K562 (cell line): Measurements from ENCODE around the gene SLC22A7. TPM values are rescaled to one million over a fixed set of nuclear protein-coding genes. Genes with fewer than 3 reads are reported as not detected.

Experiments
- ATAC-seq: fragments of 200-7000 bp; cut with Tn5 transposase; 3 replicates; pipeline ENCODE4 v1.9.1; 2020; ENCODE audit warnings: moderate library complexity
- BruUV-seq: library from RNA; stranded (reverse); fragments of 400-500 nt; replicated peaks from 2 replicates; lab custom pipeline; 2021; lab: Mats Ljungman, UMichigan
- CTCF ChIA-PET: fragments of 300-600 bp; formaldehyde crosslinking; extraction: SDS; loops from one replicate; lab custom pipeline; 2021; ENCODE audit warnings: low intra/inter-chr PET ratio; lab: Yijun Ruan, JAX
- POLR2A ChIA-PET: fragments of 300-600, 350-650 bp; sonication (Branson Sonifier 250); formaldehyde crosslinking; extraction: SDS; loops from one replicate; lab custom pipeline; 2021; ENCODE audit warnings: antibody characterized with exemption, inconsistent platforms; lab: Yijun Ruan, JAX
- DNase-seq, 4 experiments: peaks; one replicate each; pipeline versions ENCODE4 v3.0.0 to v3.0.0-alpha.2; 2011 to 2018; ENCODE audit warnings: low spot score in 3 of 4, mixed read lengths in 3 of 4; ENCODE audit errors: extremely low read depth in 1 of 4
- FAIRE-seq: peaks from 2 replicates; lab custom pipeline; 2011; peaks lifted over from hg19 to GRCh38; lab: Jason Lieb, UNC
- H2AFZ ChIP-seq: 2 replicates; pipeline ENCODE4 v1.6.0; 2011; ENCODE audit warnings: low read depth, low read length, control low read depth, inconsistent platforms
- H3K27ac ChIP-seq: fragments of 200-600 bp; 3 replicates; pipeline ENCODE4 v1.8.0; 2011; ENCODE audit warnings: low read depth, mild to moderate bottlenecking, control low read depth, inconsistent platforms, low read length, moderate library complexity, mixed read lengths; ENCODE audit errors: extremely low read depth
- H3K27me3 ChIP-seq, 2 experiments: fragments of 300-600 bp in 1 of 2; 2 replicates in 1 of 2; 3 replicates in 1 of 2; pipeline versions ENCODE4 v1.6.0 to v1.8.0; 2011; ENCODE audit warnings: inconsistent platforms in 2 of 2, low read length in 2 of 2, mild to moderate bottlenecking in 1 of 2, mixed read lengths in 1 of 2, moderate library complexity in 1 of 2; ENCODE audit not compliant: control insufficient read depth in 2 of 2, insufficient read depth in 2 of 2
- H3K36me3 ChIP-seq: fragments of 300-600 bp; 3 replicates; pipeline ENCODE4 v1.8.0; 2011; ENCODE audit warnings: mild to moderate bottlenecking, low read length, inconsistent platforms; ENCODE audit not compliant: control insufficient read depth, insufficient read depth
- H3K4me1 ChIP-seq, 2 experiments: fragments of 200-600 bp in 1 of 2; replicated peaks in 1 of 2; 2 replicates in 1 of 2; 3 replicates in 1 of 2; pipeline versions ENCODE4 v1.5.1 to v1.8.0; 2011; ENCODE audit warnings: inconsistent platforms in 2 of 2, low read length in 2 of 2, mild to moderate bottlenecking in 1 of 2, mixed read lengths in 1 of 2, moderate library complexity in 1 of 2; ENCODE audit not compliant: control insufficient read depth in 2 of 2, insufficient read depth in 2 of 2
- H3K4me2 ChIP-seq: 2 replicates; pipeline ENCODE4 v1.6.1; 2011; ENCODE audit warnings: low read length, control low read depth, inconsistent platforms, mixed read lengths; ENCODE audit not compliant: insufficient read depth
- H3K4me3 ChIP-seq: fragments of 200-600 bp; sonication (generic), shearing (Covaris generic); 2 replicates; pipeline ENCODE4 v1.5.1; 2016; ENCODE audit warnings: control low read depth, inconsistent platforms
- H3K79me2 ChIP-seq: fragments of 200-600 bp; 3 replicates; pipeline ENCODE4 v1.8.0; 2011; ENCODE audit warnings: low read length, inconsistent platforms; ENCODE audit not compliant: control insufficient read depth, insufficient read depth
- H3K9ac ChIP-seq, 2 experiments: 2 replicates each; pipeline versions ENCODE4 v1.6.0 to v1.6.1; 2011; ENCODE audit warnings: low read depth in 2 of 2, low read length in 2 of 2, control low read depth in 1 of 2, inconsistent platforms in 1 of 2, mild to moderate bottlenecking in 1 of 2, mixed read lengths in 1 of 2; ENCODE audit not compliant: insufficient read depth in 1 of 2
- H3K9me1 ChIP-seq: one replicate; pipeline ENCODE4 v1.6.0; 2011; ENCODE audit warnings: inconsistent platforms, mild to moderate bottlenecking, low read length, moderate library complexity; ENCODE audit not compliant: control insufficient read depth, insufficient read depth
- H3K9me3 ChIP-seq: replicated peaks from 2 replicates; pipeline ENCODE4 v1.5.1; 2011; ENCODE audit warnings: low read depth, low read length, inconsistent platforms; ENCODE audit not compliant: control insufficient read depth, insufficient read depth
- H4K20me1 ChIP-seq: replicated peaks from 2 replicates; pipeline ENCODE4 v1.6.1; 2011; ENCODE audit warnings: low read length, inconsistent platforms, mixed read lengths; ENCODE audit not compliant: control insufficient read depth, insufficient read depth
- ATF1 ChIP-seq, 2 experiments: fragments of 450-650 bp in 1 of 2; IDR thresholded peaks; 2 replicates each; pipeline ENCODE4 v1.6.1; 2016; ENCODE audit warnings: missing compliant biosample characterization in 1 of 2, missing genetic modification characterization in 1 of 2
- CSDE1 ChIP-seq, 2 experiments: fragments of 450-650 bp; IDR thresholded peaks; 2 replicates each; pipeline ENCODE4 v1.6.1; 2016; ENCODE audit warnings: mild to moderate bottlenecking in 1 of 2
- E2F3 ChIP-seq: fragments of 250-450 bp; sonication (Bioruptor Pico); IDR thresholded peaks from 2 replicates; pipeline ENCODE4 v1.4.0; 2020; ENCODE audit warnings: mild to moderate bottlenecking
- ELF4 ChIP-seq: fragments of 450-650 bp; formaldehyde crosslinking; IDR thresholded peaks from 2 replicates; pipeline ENCODE4 v1.4.0; 2022; ENCODE audit warnings: missing genetic modification characterization
- GABPA ChIP-seq: fragments of 200-800 bp; sonication (Bioruptor generic); conservative IDR thresholded peaks from 2 replicates; pipeline ENCODE4 v1.6.1; 2016; ENCODE audit warnings: low read depth, missing genetic modification characterization, missing compliant biosample characterization
- IRF2 ChIP-seq: sonication (generic); formaldehyde crosslinking; IDR thresholded peaks from 2 replicates; pipeline ENCODE4 v1.8.1; 2022; ENCODE audit warnings: mild to moderate bottlenecking, missing genetic modification reagents
- NBN ChIP-seq: fragments of 450-650 bp; IDR thresholded peaks from 2 replicates; pipeline ENCODE4 v1.6.1; 2016; ENCODE audit warnings: low read depth, mild to moderate bottlenecking
- SRSF3 ChIP-seq: fragments of 200-400 bp; formaldehyde crosslinking; IDR thresholded peaks from 2 replicates; pipeline ENCODE4 v1.6.1; 2016; ENCODE audit warnings: mild to moderate bottlenecking, low read length, moderate library complexity; ENCODE audit not compliant: insufficient read depth
- ZHX1 ChIP-seq: fragments of 150-350 bp; conservative IDR thresholded peaks from 2 replicates; pipeline ENCODE4 v1.6.1; 2014; ENCODE audit warnings: low read length
- ZNF431 ChIP-seq: sonication (generic); formaldehyde crosslinking; IDR thresholded peaks from 2 replicates; pipeline ENCODE4 v1.8.0; 2022; ENCODE audit warnings: mild to moderate bottlenecking, missing genetic modification reagents
- ZNF77 ChIP-seq: fragments of 250-450 bp; sonication (Bioruptor Pico); IDR thresholded peaks from 2 replicates; pipeline ENCODE4 v1.5.0; 2020
- WGBS: fragments of 100-300 bp; shearing (Covaris generic); methylation state at CpG from one replicate; pipeline ENCODE4 v1.1.6; 2016; ENCODE audit warnings: low coverage, mixed read lengths; ENCODE audit not compliant: insufficient coverage; ENCODE audit errors: missing lambda C conversion rate; 5-methylcytosine and 5-hydroxymethylcytosine counted together
- in situ Hi-C: fragments of 300-500 bp; cut with MboI; formaldehyde crosslinking; loops from 4 replicates; pipeline ENCODE4 v1.15.0; 2018; ENCODE audit warnings: inconsistent platforms, mixed read lengths
- intact Hi-C: fragments of 100-400 bp; cut with micrococcal nuclease; formaldehyde crosslinking; loops from 2 replicates; pipeline ENCODE4 v1.14.2; 2022
- polyA plus RNA-seq, 8 experiments: library from polyadenylated mRNA; depleted of rRNA in 4 of 8; stranded (reverse) in 5 of 8; unstranded in 3 of 8; fragments of >200 nt; fragmentation: Nextera tagmentation in 2 of 8; fragmentation: Illumina TruSeq in 1 of 8; extraction: Ambion mirVana in 2 of 8; extraction: Trizol in 1 of 8; gene quantifications; 2 replicates each; pipeline versions ENCODE4 v1.2.1 to v1.2.3, GENCODE V29; 2011 to 2014; ENCODE audit warnings: inconsistent platforms in 1 of 8, missing spikeins in 1 of 8
- total RNA-seq, 7 experiments: library from RNA; depleted of rRNA in 6 of 7; stranded (reverse); fragments of >200 nt in 6 of 7; fragmentation: Illumina TruSeq in 2 of 7; extraction: Trizol in 2 of 7; gene quantifications; 2 replicates each; pipeline versions ENCODE4 v1.2.1 to v1.2.3, GENCODE V29; 2011 to 2021; ENCODE audit warnings: low replicate concordance in 1 of 7
- TF ChIP-seq, protein P1 (sequence below), 3 experiments: IDR thresholded peaks in 2 of 3; conservative IDR thresholded peaks in 1 of 3; 2 replicates each; pipeline ENCODE4 v1.5.1; 2011 to 2012; ENCODE audit warnings: low read length in 3 of 3, mild to moderate bottlenecking in 3 of 3, control low read depth in 2 of 3, improper control_type of control experiment in 1 of 3, inconsistent platforms in 1 of 3, low read depth in 1 of 3, mixed read lengths in 1 of 3, moderate library complexity in 1 of 3; ENCODE audit not compliant: insufficient read depth in 2 of 3

Gene SLC22A7
- total and polyA plus RNA-seq, 9 of the 15 experiments (the other 6 are each of a cell fraction or from before 2014, with no cell fraction given), result not detected

DNA sequence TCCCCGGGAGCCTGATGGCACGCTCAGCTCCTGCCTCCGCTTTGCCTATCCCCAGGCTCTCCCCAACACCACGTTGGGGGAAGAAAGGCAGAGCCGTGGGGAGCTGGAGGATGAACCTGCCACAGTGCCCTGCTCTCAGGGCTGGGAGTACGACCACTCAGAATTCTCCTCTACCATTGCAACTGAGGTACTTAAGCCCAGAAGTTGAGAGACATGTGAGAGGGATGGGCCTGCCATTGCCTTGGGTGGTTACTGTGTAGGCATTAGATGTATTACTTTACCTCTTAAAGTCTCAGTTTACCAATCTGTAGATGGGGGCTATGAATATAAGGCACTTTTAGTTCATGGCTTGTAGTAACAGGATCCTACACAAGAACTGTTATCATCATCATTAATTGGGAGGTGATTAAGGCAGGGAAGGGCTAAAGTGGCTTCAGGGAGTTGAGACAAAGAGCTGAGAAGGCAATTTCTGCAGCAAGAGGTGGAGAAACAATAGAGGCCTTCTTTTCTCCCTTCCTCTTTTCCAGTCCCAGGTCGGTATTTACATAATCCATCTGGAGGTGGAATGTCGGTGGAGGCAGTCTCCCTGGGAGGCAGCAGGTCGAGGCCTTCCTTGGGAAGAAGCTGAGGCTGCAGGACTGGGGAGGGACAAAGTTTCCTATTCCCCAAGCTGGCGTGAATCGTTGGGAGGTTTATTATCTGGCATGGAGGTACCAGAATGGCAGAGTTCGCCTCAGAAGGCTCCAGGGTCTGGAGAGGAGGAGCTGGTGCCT lies 691 bp downstream of the SLC22A7 start (continued):
- TF ChIP-seq IRF2 (CRISPR knock-in tag), result no peak
- TF ChIP-seq CSDE1 (IDR thresholded peaks at IDR 0.05), result no peak
- TF ChIP-seq NBN, result no peak

GRCh38 chr6:43299338-43300293 lies 1.6 kb downstream of the SLC22A7 start:
- in situ Hi-C loops (no loop called here), intact Hi-C loops (no loop called here)
- H2AFZ ChIP-seq, result no peak overlapping the region
- peak overlapping the region in 1 of 2 experiments; percentile 46; a peak in 2 of 4 replicates for H3K9ac ChIP-seq
- H3K9me1 ChIP-seq, result peaks cover 2% of the 10 kb centered on the region
- 0 out of 2 replicates have a peak, but pooled peaks cover 7% of the 10 kb centered on the region for H4K20me1 ChIP-seq
- POLR2A ChIA-PET, result interaction anchor here (0.7 to 1.3 kb wide), 4 partner anchors 9 to 217 kb away, joined by 4 read pairs; partner anchors contain the start of genes CRIP3, POLR1C and YIPF3
- peaks cover 34 to 52% of the 10 kb centered on the region in 2 experiments; a peak in 4 of 5 replicates for H3K27me3 ChIP-seq
- no peaks in the 10 kb centered on the region for H3K79me2 ChIP-seq
- no peak overlapping the region for H3K27ac ChIP-seq
- WGBS, result 8% methylated on average over 18 of the region's 18 CpGs
- no TSS peak for BruUV-seq
- H3K4me1 ChIP-seq, result peaks cover 0 to 6% of the 10 kb centered on the region in 2 experiments; a peak in 3 of 5 replicates
- FAIRE-seq (no peak), DNase-seq (no peak), ATAC-seq (no peak)
- H3K4me2 ChIP-seq, result no peak overlapping the region
- H3K4me3 ChIP-seq, result no peak overlapping the region
- no peaks in the 10 kb centered on the region for H3K9me3 ChIP-seq
- H3K36me3 ChIP-seq, result no peaks in the 10 kb centered on the region
- TF ChIP-seq ZHX1 (no peak), GABPA (tag) (no peak), ELF4 (CRISPR knock-in tag) (0 out of 2 replicates have a peak, but pooled peaks have one; percentile 64), SRSF3 (no peak), ZNF431 (CRISPR knock-in tag) (no peak), E2F3 (no peak), ATF1 (CRISPR knock-in tag; IDR thresholded peaks at IDR 0.05) (no peak), ATF1 (tag; IDR thresholded peaks at IDR 0.05) (no peak), IRF2 (CRISPR knock-in tag) (0 out of 2 replicates have a peak, but pooled peaks have one; percentile 37), ZNF77 (no peak)
- TF ChIP-seq, protein P1, sequence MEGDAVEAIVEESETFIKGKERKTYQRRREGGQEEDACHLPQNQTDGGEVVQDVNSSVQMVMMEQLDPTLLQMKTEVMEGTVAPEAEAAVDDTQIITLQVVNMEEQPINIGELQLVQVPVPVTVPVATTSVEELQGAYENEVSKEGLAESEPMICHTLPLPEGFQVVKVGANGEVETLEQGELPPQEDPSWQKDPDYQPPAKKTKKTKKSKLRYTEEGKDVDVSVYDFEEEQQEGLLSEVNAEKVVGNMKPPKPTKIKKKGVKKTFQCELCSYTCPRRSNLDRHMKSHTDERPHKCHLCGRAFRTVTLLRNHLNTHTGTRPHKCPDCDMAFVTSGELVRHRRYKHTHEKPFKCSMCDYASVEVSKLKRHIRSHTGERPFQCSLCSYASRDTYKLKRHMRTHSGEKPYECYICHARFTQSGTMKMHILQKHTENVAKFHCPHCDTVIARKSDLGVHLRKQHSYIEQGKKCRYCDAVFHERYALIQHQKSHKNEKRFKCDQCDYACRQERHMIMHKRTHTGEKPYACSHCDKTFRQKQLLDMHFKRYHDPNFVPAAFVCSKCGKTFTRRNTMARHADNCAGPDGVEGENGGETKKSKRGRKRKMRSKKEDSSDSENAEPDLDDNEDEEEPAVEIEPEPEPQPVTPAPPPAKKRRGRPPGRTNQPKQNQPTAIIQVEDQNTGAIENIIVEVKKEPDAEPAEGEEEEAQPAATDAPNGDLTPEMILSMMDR (IDR thresholded peaks at IDR 0.05 in 2 of 3, conservative IDR thresholded peaks at IDR 0.05 in 1 of 3; ENCODE audit: insufficient read depth in 2 of 3, low read depth in 1 of 3, low read length in 3 of 3), result 0 out of 6 replicates have a peak, but pooled peaks of 1 of the 3 experiments have one; percentile 11
- CTCF ChIA-PET, result no interaction called here
